ENCODE measurements around the gene WDR18.
"Not testable (repeated sequence)": the region's sequence is repeated elsewhere in the genome, so short reads cannot be mapped to it uniquely, and the experiment has no call there.

WDR18 gene

GRCh38 chr19:1023883-1024188 lies 39.7 kb downstream of the WDR18 start:
- not testable (repeated sequence) for FAIRE-seq

- FAIRE-seq = not testable (repeated sequence)
Observed at GRCh38 chr19:1025080-1025479, 40.9 kb downstream of the WDR18 start.

GRCh38 chr19:1025960-1026782 lies 42.0 kb downstream of the WDR18 start, which contains the start of gene CNN2:
TSS of gene CNN2 (plus strand) at chr19:1026608. CDS start at chr19:1026662, 54 bp downstream.
- no peak for FAIRE-seq

GRCh38 chr19:1026783-1027649 lies 42.9 kb downstream of the WDR18 start:
- FAIRE-seq = no peak

GRCh38 chr19:1027650-1028061 lies 43.5 kb downstream of the WDR18 start:
- no peak for FAIRE-seq

GRCh38 chr19:1028062-1028926 lies 44.1 kb downstream of the WDR18 start:
- no peak for FAIRE-seq

GRCh38 chr19:1032264-1032867 lies 48.2 kb downstream of the WDR18 start:
- no peak for FAIRE-seq

- FAIRE-seq = no peak
Observed at GRCh38 chr19:1035998-1036621, 52.0 kb downstream of the WDR18 start.

- no peak for FAIRE-seq
Observed at GRCh38 chr19:1037621-1038064, 53.5 kb downstream of the WDR18 start.

GRCh38 chr19:1038978-1039645 lies 55.0 kb downstream of the WDR18 start:
- no peak for FAIRE-seq

GRCh38 chr19:1039646-1040475 lies 55.7 kb downstream of the WDR18 start, which contains the start of gene ABCA7:
TSS of gene ABCA7 (plus strand) at chr19:1040107. CDS start at chr19:1041362, 1,255 bp downstream.
- FAIRE-seq = peak; percentile 39

- no peak for FAIRE-seq
Observed at GRCh38 chr19:1040476-1041271, 56.5 kb downstream of the WDR18 start.

GRCh38 chr19:1041272-1041834 lies 57.2 kb downstream of the WDR18 start:
- FAIRE-seq = no peak

GRCh38 chr19:1041835-1042685 lies 57.9 kb downstream of the WDR18 start:
- no peak for FAIRE-seq

- no peak for FAIRE-seq
Observed at GRCh38 chr19:1042689-1043511, 58.8 kb downstream of the WDR18 start.

Measured in endometrium (tissue), 2 donors.